OCI-LY3 (cell line): ENCODE data around the gene DNAI1.
"Not testable (repeated sequence)": the region's sequence is repeated elsewhere in the genome, so short reads cannot be mapped to it uniquely, and the experiment has no call there.

Experiments
- H2AFZ ChIP-seq: fragments of 200-600, 300-600 bp; shearing (Covaris generic); 2 replicates; pipeline ENCODE4 v1.6.0; 2014; ENCODE audit warnings: antibody characterized with exemption, low read depth, low read length
- H3K27ac ChIP-seq: fragments of 200-600, 300-600 bp; sonication (generic); 2 replicates; pipeline ENCODE4 v1.5.1; 2014; ENCODE audit warnings: mild to moderate bottlenecking, low read length, moderate library complexity, mixed read lengths
- H3K27me3 ChIP-seq: fragments of 200-600, 300-600 bp; sonication (generic); 2 replicates; pipeline ENCODE4 v1.6.1; 2014; ENCODE audit warnings: low read depth, low read length, mixed read lengths
- H3K36me3 ChIP-seq: fragments of 200-600, 300-600 bp; sonication (generic); replicated peaks from 2 replicates; pipeline ENCODE3; 2014; ENCODE audit warnings: low read depth, low read length, mixed read lengths
- H3K4me1 ChIP-seq: fragments of 300-600, 200-600 bp; sonication (generic); 2 replicates; pipeline ENCODE4 v1.6.1; 2014; ENCODE audit warnings: low read length, mixed read lengths
- H3K4me2 ChIP-seq: fragments of 200-600, 300-600 bp; sonication (generic); 2 replicates; pipeline ENCODE4 v1.6.1; 2014; ENCODE audit warnings: low read length, mixed read lengths
- H3K4me3 ChIP-seq: fragments of 300-600, 200-600 bp; sonication (generic); 2 replicates; pipeline ENCODE4 v1.5.1; 2014; ENCODE audit warnings: antibody characterized with exemption, mild to moderate bottlenecking, low read length, moderate library complexity
- H3K79me2 ChIP-seq: fragments of 300-600, 200-600 bp; shearing (Covaris generic); 2 replicates; pipeline ENCODE4 v1.6.1; 2014; ENCODE audit warnings: mild to moderate bottlenecking, low read length, mixed read lengths
- H3K9ac ChIP-seq: fragments of 300-600, 200-600 bp; shearing (Covaris generic); 2 replicates; pipeline ENCODE4 v1.6.0; 2014; ENCODE audit warnings: mild to moderate bottlenecking, low read length, moderate library complexity
- H3K9me3 ChIP-seq: fragments of 200-600, 300-600 bp; shearing (Covaris generic); 2 replicates; pipeline ENCODE4 v1.6.1; 2014; ENCODE audit warnings: low read length, mixed read lengths; ENCODE audit not compliant: insufficient read depth
- H4K20me1 ChIP-seq: fragments of 200-600, 300-600 bp; sonication (generic); 2 replicates; pipeline ENCODE4 v1.6.1; 2016; ENCODE audit warnings: low read length, mixed read lengths; ENCODE audit not compliant: insufficient read depth
- EZH2phosphoT487 ChIP-seq: fragments of 200-600 bp; shearing (Covaris generic); IDR thresholded peaks from 2 replicates; pipeline ENCODE4 v1.6.1; 2018; ENCODE audit warnings: antibody characterized with exemption, mixed run types, low read depth
- TF ChIP-seq, protein P1 (sequence below): fragments of 200-600, 300-600 bp; sonication (generic); IDR thresholded peaks from 2 replicates; pipeline ENCODE4 v1.5.1; 2014; ENCODE audit warnings: antibody characterized with exemption, low read length, low read depth

The DNAI1 gene

GRCh38 chr9:34430843-34431437, 27.7 kb upstream of the DNAI1 start:
- Histone ChIP-seq H3K79me2 (no peaks in the 10 kb centered on the region), H3K9ac (no peak overlapping the region), H3K4me2 (no peak overlapping the region), H4K20me1 (peaks cover 9% of the 10 kb centered on the region; the same call in 1 of the 2 replicates), H3K27ac (no peak overlapping the region), H3K4me1 (peaks cover 3% of the 10 kb centered on the region; the same call in 1 of the 2 replicates), H3K9me3 (no peaks in the 10 kb centered on the region), H3K4me3 (no peak overlapping the region), H2AFZ (no peak overlapping the region), H3K27me3 (no peaks in the 10 kb centered on the region), H3K36me3 (no peaks in the 10 kb centered on the region)
- no peak for TF ChIP-seq EZH2phosphoT487
- TF ChIP-seq, protein P1, sequence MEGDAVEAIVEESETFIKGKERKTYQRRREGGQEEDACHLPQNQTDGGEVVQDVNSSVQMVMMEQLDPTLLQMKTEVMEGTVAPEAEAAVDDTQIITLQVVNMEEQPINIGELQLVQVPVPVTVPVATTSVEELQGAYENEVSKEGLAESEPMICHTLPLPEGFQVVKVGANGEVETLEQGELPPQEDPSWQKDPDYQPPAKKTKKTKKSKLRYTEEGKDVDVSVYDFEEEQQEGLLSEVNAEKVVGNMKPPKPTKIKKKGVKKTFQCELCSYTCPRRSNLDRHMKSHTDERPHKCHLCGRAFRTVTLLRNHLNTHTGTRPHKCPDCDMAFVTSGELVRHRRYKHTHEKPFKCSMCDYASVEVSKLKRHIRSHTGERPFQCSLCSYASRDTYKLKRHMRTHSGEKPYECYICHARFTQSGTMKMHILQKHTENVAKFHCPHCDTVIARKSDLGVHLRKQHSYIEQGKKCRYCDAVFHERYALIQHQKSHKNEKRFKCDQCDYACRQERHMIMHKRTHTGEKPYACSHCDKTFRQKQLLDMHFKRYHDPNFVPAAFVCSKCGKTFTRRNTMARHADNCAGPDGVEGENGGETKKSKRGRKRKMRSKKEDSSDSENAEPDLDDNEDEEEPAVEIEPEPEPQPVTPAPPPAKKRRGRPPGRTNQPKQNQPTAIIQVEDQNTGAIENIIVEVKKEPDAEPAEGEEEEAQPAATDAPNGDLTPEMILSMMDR, result no peak

GRCh38 chr9:34431667-34432066, 26.9 kb upstream of the DNAI1 start:
- Histone ChIP-seq H3K79me2 (no peaks in the 10 kb centered on the region), H3K9ac (no peak overlapping the region), H3K9me3 (no peaks in the 10 kb centered on the region), H3K4me1 (peaks cover 3% of the 10 kb centered on the region; the same call in 1 of the 2 replicates), H3K4me3 (no peak overlapping the region), H4K20me1 (peaks cover 9% of the 10 kb centered on the region; the same call in 1 of the 2 replicates), H3K4me2 (no peak overlapping the region), H3K36me3 (no peaks in the 10 kb centered on the region), H2AFZ (no peak overlapping the region), H3K27ac (no peak overlapping the region), H3K27me3 (no peaks in the 10 kb centered on the region)
- no peak for TF ChIP-seq EZH2phosphoT487
- TF ChIP-seq, protein P1, result no peak

DNA sequence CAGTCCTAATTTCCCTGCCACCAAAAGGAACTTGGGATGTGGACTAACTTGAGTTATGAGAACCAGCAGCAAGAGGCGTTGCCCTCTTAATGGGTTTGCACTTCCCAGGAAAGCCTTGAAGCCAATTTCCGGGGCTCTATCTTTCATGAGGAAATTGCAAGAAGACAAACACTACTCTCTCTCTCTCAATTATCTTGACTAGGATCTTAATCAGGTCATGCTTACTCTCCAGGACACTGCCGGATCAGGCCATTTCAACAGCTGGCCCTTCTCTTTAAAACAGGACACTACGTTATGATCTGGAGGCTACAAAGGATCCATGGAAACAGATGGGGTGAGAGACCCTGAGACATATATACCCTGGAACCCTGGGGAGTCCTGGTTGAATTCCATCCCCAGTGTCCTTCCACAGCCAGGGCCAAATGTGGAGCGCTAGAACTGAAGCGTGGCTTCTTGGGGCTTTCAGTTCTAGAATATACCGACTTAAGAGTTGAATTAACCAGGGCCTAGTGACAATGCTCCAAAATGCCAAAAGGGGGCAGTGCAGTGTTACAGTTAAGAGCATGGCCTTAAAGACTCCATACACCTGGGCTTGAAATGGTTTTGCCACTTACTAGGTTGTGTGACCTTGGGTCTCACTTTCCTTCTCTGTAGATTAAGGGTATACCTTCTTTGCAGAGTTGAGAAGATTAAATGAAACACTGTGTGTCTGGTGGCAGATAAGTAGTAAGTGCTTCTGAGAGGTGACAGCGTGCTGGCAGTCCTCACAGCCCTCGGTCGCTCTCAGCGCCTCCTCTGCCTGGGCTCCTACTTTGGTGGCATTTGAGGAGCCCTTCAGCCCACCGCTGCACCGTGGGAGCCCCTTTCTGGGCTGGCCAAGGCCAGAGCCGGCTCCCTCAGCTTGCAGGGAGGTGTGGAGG, 21.3 kb upstream of the DNAI1 start:
- H4K20me1 ChIP-seq, result peaks cover 12% of the 10 kb centered on the region; the same call in 1 of the 2 replicates
- H3K27ac ChIP-seq, result no peak overlapping the region
- no peak overlapping the region for H3K9ac ChIP-seq
- H2AFZ ChIP-seq, result no peak overlapping the region
- no peak overlapping the region for H3K4me2 ChIP-seq
- H3K79me2 ChIP-seq, result no peaks in the 10 kb centered on the region
- H3K36me3 ChIP-seq, result no peaks in the 10 kb centered on the region
- H3K4me3 ChIP-seq, result no peak overlapping the region
- H3K4me1 ChIP-seq, result no peaks in the 10 kb centered on the region
- H3K9me3 ChIP-seq, result no peaks in the 10 kb centered on the region
- TF ChIP-seq, protein P1, result peak; percentile 89
- no peak for TF ChIP-seq EZH2phosphoT487
- H3K27me3 ChIP-seq, result no peaks in the 10 kb centered on the region

GRCh38 chr9:34437926-34438307, 20.7 kb upstream of the DNAI1 start:
- H2AFZ ChIP-seq, H3K27me3 ChIP-seq, H3K4me1 ChIP-seq, H3K4me3 ChIP-seq, H3K27ac ChIP-seq, H3K79me2 ChIP-seq, H3K4me2 ChIP-seq, H3K36me3 ChIP-seq, H3K9me3 ChIP-seq, H3K9ac ChIP-seq: not testable (repeated sequence)
- H4K20me1 ChIP-seq, result peaks cover 12% of the 10 kb centered on the region; the same call in 1 of the 2 replicates

DNA sequence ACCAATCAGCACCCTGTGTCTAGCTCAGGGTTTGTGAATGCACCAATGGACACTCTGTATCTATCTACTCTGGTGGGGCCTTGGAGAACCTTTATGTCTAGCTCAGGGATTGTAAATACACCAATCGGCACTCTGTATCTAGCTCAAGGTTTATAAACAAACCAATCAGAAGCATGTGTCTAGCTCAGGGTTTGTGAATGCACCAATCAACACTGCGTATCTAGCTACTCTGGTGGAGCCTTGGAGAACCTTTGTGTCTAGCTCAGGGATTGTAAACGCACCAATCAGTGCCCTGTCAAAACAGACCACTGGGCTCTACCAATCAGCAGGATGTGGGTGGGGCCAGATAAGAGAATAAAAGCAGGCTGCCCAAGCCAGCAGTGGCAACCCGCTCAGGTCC, 20.1 kb upstream of the DNAI1 start:
- H3K27ac ChIP-seq, H3K4me1 ChIP-seq, H3K9ac ChIP-seq, H3K4me3 ChIP-seq, H3K79me2 ChIP-seq, H3K27me3 ChIP-seq, H3K9me3 ChIP-seq, H2AFZ ChIP-seq, H3K36me3 ChIP-seq, H3K4me2 ChIP-seq: not testable (repeated sequence)
- peaks cover 12% of the 10 kb centered on the region; the same call in 1 of the 2 replicates for H4K20me1 ChIP-seq
